ENCODE results near the gene NFYB.
"Not testable (repeated sequence)": the region's sequence is repeated elsewhere in the genome, so short reads cannot be mapped to it uniquely, and the experiment has no call there.

NFYB gene

GRCh38 chr12:104137902-104138796 is at the start of gene NFYB:
TSS of gene NFYB (minus strand) at chr12:104138210. CDS start at chr12:104135453, 2,757 bp downstream.
- peak; percentile 86 for DNase-seq (ENCODE audit: low read depth, low spot score)

- no peak for DNase-seq (ENCODE audit: low read depth, low spot score)
Measured at GRCh38 chr12:104187446-104188155, 49.6 kb upstream of the NFYB start.

DNA sequence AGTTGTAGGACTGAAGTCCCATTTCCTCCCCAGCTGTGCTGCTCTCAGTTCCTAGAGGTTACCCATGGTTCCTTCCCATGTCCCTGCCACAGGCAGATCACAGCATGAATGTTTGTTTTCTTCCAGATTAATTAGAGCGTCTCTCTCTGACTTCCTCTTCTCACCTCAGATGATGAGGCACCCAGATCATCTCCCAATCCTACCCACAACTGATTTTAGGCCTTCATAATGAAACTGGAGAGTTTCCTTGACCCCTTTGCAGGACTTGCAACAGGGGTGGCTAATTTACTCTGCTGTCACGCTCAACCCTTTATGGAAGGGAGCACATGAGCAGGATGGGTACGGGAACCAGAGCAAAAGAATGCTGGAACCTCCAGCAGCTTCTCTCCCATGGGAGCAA is 45.4 kb upstream of the NFYB start:
- no peak for DNase-seq (ENCODE audit: low read depth, low spot score)

GRCh38 chr12:104182621-104183378 is 44.8 kb upstream of the NFYB start:
- DNase-seq (ENCODE audit: low read depth, low spot score) = no peak

GRCh38 chr12:104182144-104182543 is 44.1 kb upstream of the NFYB start:
- no peak for DNase-seq (ENCODE audit: low read depth, low spot score)

DNA sequence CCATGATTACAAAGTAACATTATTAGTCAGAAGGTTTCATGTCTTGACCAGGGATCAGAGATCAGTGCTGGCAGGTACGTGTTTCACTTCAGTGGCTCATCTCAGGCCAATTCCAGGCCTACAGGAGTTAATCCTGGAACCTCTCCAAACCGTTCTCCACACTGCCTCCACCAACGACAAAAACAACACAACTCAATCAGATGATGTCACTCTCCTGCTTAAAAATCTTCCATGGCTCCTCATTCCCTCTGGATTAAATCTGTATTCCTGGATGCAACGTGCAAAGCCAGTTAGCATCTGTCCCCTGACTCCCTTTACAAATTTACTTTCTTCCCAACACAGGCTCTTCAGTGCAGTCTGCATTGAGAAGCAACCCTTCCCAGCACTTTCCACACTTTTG is 43.3 kb upstream of the NFYB start:
- no peak for DNase-seq (ENCODE audit: low read depth, low spot score)

DNA sequence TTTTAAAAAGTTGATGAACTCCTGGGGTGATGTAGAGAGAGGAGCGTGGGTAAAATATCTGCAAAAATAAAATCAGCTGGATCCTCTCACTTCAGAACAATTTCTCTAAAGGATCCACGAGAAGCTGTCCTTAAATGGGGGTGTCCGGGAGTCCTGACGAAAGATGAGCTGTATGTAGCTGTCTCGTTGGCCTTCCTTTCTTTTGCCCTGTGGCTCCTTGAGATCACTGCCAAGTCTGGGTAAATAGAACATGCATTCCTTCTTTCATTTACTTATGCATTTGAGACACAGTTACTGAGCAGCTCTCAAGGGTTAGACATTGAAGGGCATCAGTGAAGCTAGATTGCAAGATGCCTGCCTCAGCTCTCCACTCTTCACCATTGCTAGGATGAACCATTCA is 42.4 kb upstream of the NFYB start:
- DNase-seq (ENCODE audit: low read depth, low spot score) = no peak

DNA sequence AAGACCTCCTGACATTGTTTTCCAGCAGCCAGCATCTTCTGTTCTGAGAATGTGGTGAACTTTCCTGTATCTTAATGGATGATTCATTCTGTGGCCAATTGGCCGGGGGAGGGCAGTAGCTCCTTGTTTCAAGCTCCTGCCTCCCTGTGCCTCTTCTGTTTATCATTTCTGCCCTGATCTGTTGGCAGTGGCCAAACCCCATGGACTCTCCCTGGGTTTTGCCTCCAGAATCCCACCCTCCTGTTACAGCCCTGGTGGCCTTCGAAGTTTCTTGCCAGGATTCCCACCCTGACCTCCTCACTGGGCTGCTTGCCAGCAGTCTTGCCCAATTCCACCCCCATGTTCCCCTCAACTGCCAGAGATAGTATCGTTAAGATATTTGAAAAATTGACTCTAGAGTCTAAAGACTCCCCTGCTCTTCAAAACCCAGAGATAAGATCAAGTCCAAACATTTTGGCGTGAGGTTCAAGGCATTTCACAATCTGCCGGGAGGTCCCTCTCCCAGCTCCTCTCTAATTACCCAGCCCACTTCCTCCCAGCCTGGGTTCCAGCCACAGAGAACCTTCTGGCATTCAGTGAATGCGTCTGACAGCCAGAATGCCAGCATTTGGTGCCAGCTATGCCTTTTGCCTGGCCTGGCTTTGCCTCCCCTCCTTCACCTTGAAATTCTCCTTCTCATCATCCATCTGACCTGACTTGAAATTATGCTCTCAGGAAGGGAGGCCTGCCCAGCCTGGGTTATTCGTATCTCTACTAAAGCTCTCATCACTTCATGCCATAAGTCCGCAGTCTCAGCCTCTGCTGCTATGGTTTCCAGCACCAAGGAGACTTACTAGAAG is 39.9 kb upstream of the NFYB start:
- DNase-seq (ENCODE audit: low read depth, low spot score) = no peak

- DNase-seq (ENCODE audit: low read depth, low spot score) = no peak
Measured at GRCh38 chr12:104177336-104177662, 39.3 kb upstream of the NFYB start.

DNA sequence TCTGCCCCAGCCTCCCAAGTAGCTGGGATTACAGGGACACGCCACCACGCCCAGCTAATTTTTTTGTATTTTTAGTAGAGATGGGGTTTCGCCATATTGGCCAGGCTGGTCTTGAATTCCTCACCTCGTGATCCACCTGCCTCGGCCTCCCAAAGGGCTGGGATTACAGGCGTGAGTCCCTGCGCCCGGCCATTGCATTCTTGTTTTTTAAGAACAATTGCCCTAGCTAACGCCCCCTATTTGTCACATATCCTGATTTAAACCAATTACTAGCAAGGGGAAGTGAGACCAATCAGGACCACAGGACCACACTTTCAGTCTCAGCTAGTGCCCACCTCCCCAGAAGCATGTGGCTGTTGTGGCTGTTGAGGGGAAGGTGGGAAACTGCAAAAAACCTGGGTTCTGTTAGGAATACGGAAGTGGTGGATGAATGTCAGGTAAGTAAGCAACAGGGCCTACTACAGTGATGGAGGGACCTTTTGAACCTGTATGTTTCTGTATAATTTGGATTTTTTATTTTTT is 37.8 kb upstream of the NFYB start:
- no peak for DNase-seq (ENCODE audit: low read depth, low spot score)

GRCh38 chr12:104173804-104174203 is 35.8 kb upstream of the NFYB start:
- not testable (repeated sequence) for DNase-seq (ENCODE audit: low read depth, low spot score)

DNA sequence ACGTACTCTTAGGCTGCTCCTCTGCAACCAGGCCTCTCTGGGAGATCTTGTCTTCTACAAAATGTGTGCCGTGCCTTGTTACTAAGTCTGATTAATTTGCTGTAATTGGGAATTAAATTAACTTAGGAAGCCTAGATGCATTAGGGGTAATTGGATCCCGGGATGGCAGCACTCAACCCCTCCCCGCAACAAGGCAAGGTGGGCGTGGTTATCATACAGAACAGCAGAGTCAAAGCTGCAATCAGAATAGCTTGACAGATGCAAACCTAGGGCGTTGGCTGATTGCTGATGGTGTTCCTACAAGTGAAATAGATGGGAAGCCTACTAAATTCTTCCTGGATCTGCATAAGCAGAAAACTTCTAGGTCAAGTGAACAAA is 34.5 kb upstream of the NFYB start:
- no peak for DNase-seq (ENCODE audit: low read depth, low spot score)

- no peak for DNase-seq (ENCODE audit: low read depth, low spot score)
Measured at GRCh38 chr12:104171785-104172569, 34.0 kb upstream of the NFYB start.

DNA sequence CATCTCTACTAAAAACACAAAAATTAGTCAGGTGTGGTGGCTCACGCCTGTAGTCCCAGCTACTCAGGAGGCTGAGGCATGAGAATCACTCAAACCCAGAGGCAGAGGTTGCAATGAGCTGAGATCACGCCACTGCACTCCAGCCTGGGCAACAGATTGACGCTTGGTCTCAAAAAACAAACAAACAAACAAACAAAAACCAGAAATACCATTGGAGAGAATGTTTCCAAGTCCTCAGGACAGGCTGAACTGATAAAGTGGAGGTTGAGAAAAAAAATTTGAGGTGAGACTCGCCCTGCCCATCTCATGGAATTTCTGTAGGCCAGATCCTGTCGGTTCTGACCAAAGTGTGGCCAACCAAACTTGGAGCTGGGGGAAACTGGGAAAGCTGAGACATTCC is 30.6 kb upstream of the NFYB start:
- DNase-seq (ENCODE audit: low read depth, low spot score) = no peak

DNA sequence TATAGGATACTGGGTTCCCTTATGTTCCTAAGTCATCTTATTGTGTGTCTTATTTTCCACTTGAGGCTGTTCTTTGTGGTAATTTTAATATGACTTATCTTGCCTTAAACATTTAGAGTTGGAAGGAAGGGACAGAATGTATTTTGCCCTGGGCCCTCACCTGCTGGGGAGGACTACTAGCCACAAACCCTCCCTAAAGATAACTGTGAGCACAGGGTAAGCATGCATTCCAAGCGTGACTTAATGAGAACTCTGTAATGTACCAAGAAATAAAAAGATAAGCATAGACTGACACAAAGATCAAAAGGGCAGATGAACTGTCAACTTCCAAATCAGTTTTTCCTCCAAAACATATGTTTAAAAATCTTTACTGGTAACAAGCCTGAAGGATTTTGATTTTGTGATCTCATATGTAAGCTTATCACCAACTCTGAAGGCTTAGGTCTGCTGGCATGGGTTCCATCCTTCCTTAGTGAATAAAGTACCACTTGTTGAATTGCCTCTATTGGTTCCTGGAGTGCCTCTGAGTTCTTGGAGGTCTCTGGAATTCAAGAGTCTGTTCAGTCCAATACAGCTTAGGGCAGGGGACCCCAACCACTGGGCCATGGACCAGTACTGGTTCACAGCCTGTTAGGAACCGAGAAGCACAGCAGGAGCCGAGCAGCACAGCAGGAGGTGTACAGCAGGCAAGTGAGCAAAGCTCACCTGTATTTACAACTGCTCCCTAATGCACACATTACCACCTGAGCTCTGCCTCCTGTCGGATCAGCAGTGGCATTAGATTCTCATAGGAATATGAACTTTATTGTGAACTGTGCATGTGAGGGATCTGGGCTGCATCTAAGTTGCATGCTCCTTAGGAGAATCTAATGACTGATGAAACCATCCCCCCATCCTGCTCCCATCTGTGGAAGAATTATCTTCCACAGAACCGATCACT is 29.8 kb upstream of the NFYB start:
- DNase-seq (ENCODE audit: low read depth, low spot score) = no peak

DNA sequence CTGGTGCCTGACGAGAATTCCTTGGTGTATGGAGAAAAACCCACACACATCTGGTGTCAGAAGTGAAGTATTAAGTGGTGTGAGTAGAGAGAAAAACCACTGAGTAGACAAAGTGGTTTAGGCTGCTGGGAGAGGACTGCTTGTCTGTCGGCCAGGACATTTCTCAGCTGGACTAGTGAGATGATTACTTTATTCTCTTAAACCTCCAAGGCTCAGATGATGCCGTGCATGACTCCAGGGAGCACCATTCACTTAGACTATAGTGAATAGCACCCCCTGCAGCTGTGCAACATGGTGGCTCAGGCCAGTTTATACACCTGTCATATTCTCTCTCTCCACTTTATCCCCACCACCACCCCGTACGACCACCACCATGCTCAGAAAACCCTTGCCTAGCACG is 28.5 kb upstream of the NFYB start:
- DNase-seq (ENCODE audit: low read depth, low spot score) = no peak

DNA sequence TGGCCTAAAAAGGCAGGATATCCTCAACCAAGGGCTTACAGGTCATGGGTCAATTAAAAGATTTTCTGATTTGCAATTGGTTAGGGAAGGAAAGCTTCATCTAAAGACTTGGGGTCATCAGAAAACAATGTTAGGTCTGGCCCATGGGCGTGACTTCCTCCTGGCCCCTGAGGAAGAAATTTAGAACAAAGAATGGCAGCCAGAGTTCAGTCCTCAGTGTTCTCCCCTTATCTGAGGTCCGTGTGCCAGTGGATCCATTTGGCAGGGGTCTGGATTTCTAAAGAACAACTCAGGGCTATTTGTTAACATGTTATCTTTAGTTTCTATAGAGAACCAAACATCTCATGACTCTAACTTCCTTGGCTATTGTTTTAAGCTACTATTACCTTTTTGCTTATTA is 27.8 kb upstream of the NFYB start:
- DNase-seq (ENCODE audit: low read depth, low spot score) = no peak

DNA sequence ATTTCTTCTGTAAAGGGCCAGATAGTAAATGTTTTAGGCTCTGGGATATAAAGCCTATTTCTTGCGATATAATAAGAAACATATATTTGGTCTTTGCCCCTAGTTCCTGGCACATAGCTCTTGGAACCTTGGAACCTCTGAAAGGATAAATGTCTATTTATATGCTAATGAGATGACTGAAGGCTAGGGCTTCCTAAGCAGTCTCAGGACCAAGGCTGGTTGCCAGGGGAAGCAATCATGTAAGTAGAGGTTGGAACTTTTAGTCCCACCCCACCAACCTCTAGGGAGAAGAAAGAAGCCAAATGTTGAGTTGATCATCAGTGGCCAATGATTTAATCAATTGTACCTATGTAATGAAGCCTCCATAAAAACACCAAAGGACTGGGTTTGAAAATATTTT is 26.6 kb upstream of the NFYB start:
- DNase-seq (ENCODE audit: low read depth, low spot score) = no peak

- no peak for DNase-seq (ENCODE audit: low read depth, low spot score)
Measured at GRCh38 chr12:104163631-104164030, 25.6 kb upstream of the NFYB start.

Measured in iPS DF 19.7 (cell line).